HT-29 (cell line): ENCODE results near the gene ACTRT2. TPM values are rescaled to one million over a fixed set of nuclear protein-coding genes. Genes with fewer than 3 reads are reported as not detected.

Source experiments
- DNase-seq: peaks from one replicate; pipeline ENCODE4 v3.0.0-alpha.2; 2015; ENCODE audit warnings: low spot score
- total RNA-seq: library from RNA; depleted of rRNA; stranded (reverse); fragments of >200 nt; shearing (Covaris generic); gene quantifications from 2 replicates; pipeline ENCODE4 v1.2.3, GENCODE V29; 2014

The ACTRT2 gene
- total RNA-seq, 1 experiment from 2014 or later = not detected

- DNase-seq = peak; percentile 10
Measured at GRCh38 chr1:3017440-3018050, 3.7 kb upstream of the ACTRT2 start.

- no peak for DNase-seq
Measured at GRCh38 chr1:3018051-3018471, 3.2 kb upstream of the ACTRT2 start.

GRCh38 chr1:3018576-3018975, 2.7 kb upstream of the ACTRT2 start:
- DNase-seq = no peak

- DNase-seq = no peak
Measured at GRCh38 chr1:3019007-3019515, 2.2 kb upstream of the ACTRT2 start.

GRCh38 chr1:3019516-3020051, 1.7 kb upstream of the ACTRT2 start:
- no peak for DNase-seq

GRCh38 chr1:3020263-3020909, 881 bp upstream of the ACTRT2 start:
- DNase-seq = no peak

- no peak for DNase-seq
Measured at GRCh38 chr1:3021801-3022401, 634 bp downstream of the ACTRT2 start.

GRCh38 chr1:3022511-3022973, 1.3 kb downstream of the ACTRT2 start:
- no peak for DNase-seq

- no peak for DNase-seq
Measured at GRCh38 chr1:3022976-3023375, 1.7 kb downstream of the ACTRT2 start.

- peak; percentile 28 for DNase-seq
Measured at GRCh38 chr1:3024019-3024418, 2.8 kb downstream of the ACTRT2 start.

GRCh38 chr1:3024588-3024987, 3.3 kb downstream of the ACTRT2 start:
- no peak for DNase-seq

GRCh38 chr1:3026124-3026523, 4.9 kb downstream of the ACTRT2 start:
- DNase-seq = no peak

- no peak for DNase-seq
Measured at GRCh38 chr1:3026581-3027391, 5.5 kb downstream of the ACTRT2 start.

GRCh38 chr1:3027611-3028371, 6.5 kb downstream of the ACTRT2 start:
- DNase-seq = no peak

GRCh38 chr1:3028531-3029282, 7.4 kb downstream of the ACTRT2 start:
- no peak for DNase-seq

GRCh38 chr1:3029481-3029961, 8.3 kb downstream of the ACTRT2 start:
- DNase-seq = no peak

GRCh38 chr1:3029991-3030662, 8.9 kb downstream of the ACTRT2 start:
- no peak for DNase-seq

GRCh38 chr1:3030663-3031381, 9.6 kb downstream of the ACTRT2 start:
- DNase-seq = no peak
